GM19238 (cell line): Measurements from ENCODE around the gene TP53TG3C.
"Not testable (repeated sequence)": the region's sequence is repeated elsewhere in the genome, so short reads cannot be mapped to it uniquely, and the experiment has no call there.

Experiments used
- DNase-seq: peaks from one replicate; pipeline ENCODE4 v3.0.0; 2011; ENCODE audit warnings: low spot score; ENCODE audit not compliant: insufficient read length

Gene TP53TG3C, protein sequence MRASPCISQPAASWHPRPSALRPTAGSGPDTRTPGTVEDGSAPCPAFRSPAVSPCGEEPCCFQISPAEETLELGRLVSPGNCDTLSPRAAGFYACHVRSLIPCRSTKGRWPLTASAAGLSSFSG

GRCh38 chr16:33193926-33194325 lies at the start of gene TP53TG3C:
Gene TP53TG3C, plus strand, starts transcription at chr16:33194226. Its CDS starts 68 bp downstream, at chr16:33194294.
- not testable (repeated sequence) for DNase-seq
